A549 (cell line): ENCODE data around the gene BRD1. TPM values are rescaled to one million over a fixed set of nuclear protein-coding genes. Genes with fewer than 3 reads are reported as not detected.
A peak's percentile ranks its signal among the peaks of the same experiment; 100 is the strongest.

Experiments
- ATAC-seq, 2 experiments: fragments of 200-7000 bp in 1 of 2; fragments of >200 bp in 1 of 2; cut with Nextera tagmentation in 1 of 2; cut with Tn5 transposase in 1 of 2; 3 replicates each; pipeline versions ENCODE4 v1.8.0 to v1.9.1; 2018 to 2020; ENCODE audit warnings: mild to moderate bottlenecking in 1 of 2, moderate library complexity in 1 of 2
- CTCF ChIA-PET: fragments of 300-600 bp; sonication (Branson Sonifier 250); formaldehyde crosslinking; extraction: SDS; loops from one replicate; lab custom pipeline; 2021; ENCODE audit warnings: antibody characterized with exemption, inconsistent platforms; lab: Yijun Ruan, JAX
- POLR2A ChIA-PET: fragments of 350-600 bp; formaldehyde crosslinking; extraction: SDS; loops from one replicate; lab custom pipeline; 2021; ENCODE audit warnings: antibody characterized with exemption, inconsistent platforms; lab: Yijun Ruan, JAX
- DNase-seq, 2 experiments: peaks; one replicate each; pipeline versions ENCODE4 v3.0.0 to v3.0.0-alpha.2; 2011 to 2016; ENCODE audit warnings: low read depth in 1 of 2, low spot score in 1 of 2
- FAIRE-seq: peaks from 2 replicates; lab custom pipeline; 2011; peaks lifted over from hg19 to GRCh38; lab: Jason Lieb, UNC
- H3K27ac ChIP-seq, 2 experiments: fragments of >200 bp; sonication (Bioruptor Twin); formaldehyde crosslinking; 3 replicates each; pipeline ENCODE4 v1.5.1; 2016 to 2017
- H3K4me1 ChIP-seq: fragments of >200 bp; sonication (Bioruptor Twin); formaldehyde crosslinking; 3 replicates; pipeline ENCODE4 v1.6.1; 2016
- H3K4me2 ChIP-seq: fragments of >200 bp; sonication (Bioruptor Twin); formaldehyde crosslinking; 3 replicates; pipeline ENCODE4 v1.6.1; 2016
- H3K4me3 ChIP-seq: fragments of >200 bp; sonication (Bioruptor Twin); formaldehyde crosslinking; 3 replicates; pipeline ENCODE4 v1.5.1; 2016
- H3K9me3 ChIP-seq: fragments of >200 bp; sonication (Bioruptor Twin); formaldehyde crosslinking; 3 replicates; pipeline ENCODE4 v1.6.1; 2016
- ATOH8 ChIP-seq: fragments of 250-450 bp; sonication (Bioruptor Pico); IDR thresholded peaks from 2 replicates; pipeline ENCODE4 v1.5.0; 2020; ENCODE audit warnings: low read depth, mild to moderate bottlenecking, moderate library complexity
- CBX8 ChIP-seq: fragments of 200-600 bp; sonication (generic); IDR thresholded peaks from 2 replicates; pipeline ENCODE4 v1.6.1; 2016
- CHD2 ChIP-seq: fragments of 150-350 bp; IDR thresholded peaks from 2 replicates; pipeline ENCODE4 v1.6.1; 2014; ENCODE audit warnings: low read length; ENCODE audit not compliant: partially characterized antibody
- FOXS1 ChIP-seq: fragments of 250-450 bp; sonication (Bioruptor Pico); IDR thresholded peaks from 2 replicates; pipeline ENCODE4 v1.5.0; 2020; ENCODE audit warnings: mild to moderate bottlenecking, moderate library complexity
- HOXA7 ChIP-seq: fragments of 250-450 bp; sonication (Bioruptor Pico); IDR thresholded peaks from 2 replicates; pipeline ENCODE4 v1.5.0; 2020; ENCODE audit warnings: mild to moderate bottlenecking, moderate library complexity
- HOXB5 ChIP-seq: fragments of 250-450 bp; sonication (Bioruptor Pico); IDR thresholded peaks from 2 replicates; pipeline ENCODE4 v1.5.0; 2020; ENCODE audit warnings: mild to moderate bottlenecking, moderate library complexity
- KDM1A ChIP-seq: fragments of 200-600 bp; sonication (generic); IDR thresholded peaks from 2 replicates; pipeline ENCODE4 v1.6.1; 2016; ENCODE audit warnings: low read depth, mild to moderate bottlenecking
- MAFK ChIP-seq: fragments of 450-650 bp; IDR thresholded peaks from 2 replicates; pipeline ENCODE4 v1.6.1; 2014; ENCODE audit not compliant: partially characterized antibody
- NPAS2 ChIP-seq: fragments of 250-450 bp; sonication (Bioruptor Pico); IDR thresholded peaks from 2 replicates; pipeline ENCODE4 v1.8.0; 2022; ENCODE audit warnings: mild to moderate bottlenecking, moderate library complexity, borderline replicate concordance
- PHF8 ChIP-seq: fragments of 200-600 bp; sonication (generic); IDR thresholded peaks from 2 replicates; pipeline ENCODE4 v1.6.1; 2016; ENCODE audit warnings: low read depth, mild to moderate bottlenecking, antibody characterized with exemption, moderate library complexity, borderline replicate concordance
- POLR2A ChIP-seq: IDR thresholded peaks from 2 replicates; pipeline ENCODE4 v1.6.1; 2012; ENCODE audit warnings: mild to moderate bottlenecking, low read length
- REST ChIP-seq: fragments of 200-600 bp; sonication (generic); IDR thresholded peaks from 2 replicates; pipeline ENCODE4 v1.6.1; 2016; ENCODE audit warnings: antibody characterized with exemption, mild to moderate bottlenecking, moderate library complexity
- SMC3 ChIP-seq: fragments of >200 bp; sonication (Bioruptor Twin); formaldehyde crosslinking; IDR thresholded peaks from 3 replicates; pipeline ENCODE4 v1.6.1; 2018; ENCODE audit warnings: inconsistent platforms
- TP53 ChIP-seq: fragments of 250-450 bp; sonication (Bioruptor Pico); IDR thresholded peaks from 2 replicates; pipeline ENCODE4 v1.5.0; 2021; ENCODE audit warnings: mild to moderate bottlenecking, moderate library complexity
- ZSCAN20 ChIP-seq: fragments of 250-450 bp; sonication (Bioruptor Pico); IDR thresholded peaks from 2 replicates; pipeline ENCODE4 v1.8.0; 2022; ENCODE audit warnings: mild to moderate bottlenecking, moderate library complexity
- WGBS: methylation state at CpG from one replicate; pipeline ENCODE4 v1.1.6; 2017; ENCODE audit errors: missing lambda C conversion rate; 5-methylcytosine and 5-hydroxymethylcytosine counted together
- polyA minus RNA-seq: library from RNA; depleted of rRNA, polyadenylated mRNA; stranded (reverse); fragments of >200 nt; gene quantifications from 2 replicates; pipeline ENCODE4 v1.2.3, GENCODE V29; 2011; rRNA and poly(A)+ RNA removed
- polyA plus RNA-seq, 4 experiments: library from polyadenylated mRNA; depleted of rRNA in 3 of 4; stranded (reverse); fragments of >200 nt; fragmentation: RNase III in 1 of 4; extraction: RNeasy Plus Mini Kit Qiagen cat#74134 plus additional on column Dnase treatment in 1 of 4; gene quantifications; 2 replicates in 3 of 4; 3 replicates in 1 of 4; pipeline ENCODE4 v1.2.3, GENCODE V29; 2011 to 2017
- TF ChIP-seq, protein P1 (sequence below): fragments of 250-450 bp; sonication (Bioruptor Pico); IDR thresholded peaks from 2 replicates; pipeline ENCODE4 v1.5.0; 2021; ENCODE audit warnings: mild to moderate bottlenecking, moderate library complexity, borderline replicate concordance
- TF ChIP-seq, protein P2 (sequence below): fragments of >200 bp; sonication (Bioruptor Twin); formaldehyde crosslinking; IDR thresholded peaks from 2 replicates; pipeline ENCODE4 v1.6.1; 2016
- TF ChIP-seq, protein P3 (sequence below): IDR thresholded peaks from 2 replicates; pipeline ENCODE4 v1.6.1; 2012

The BRD1 gene
- polyA plus RNA-seq (2011; rRNA removed) (3.7 and 4.8 TPM in 2 replicates), polyA plus RNA-seq (2017; fragmentation: RNase III; extraction: RNeasy Plus Mini Kit Qiagen cat#74134 plus additional on column Dnase treatment) (11.4 to 11.7 TPM (median 11.5 TPM) in 3 replicates), polyA minus RNA-seq (3.4 and 5.5 TPM in 2 replicates)
- 7.0 and 7.1 TPM in 2 replicates for polyA plus RNA-seq (2012; cell fraction: cytosol; rRNA removed)
- 21.6 and 26.4 TPM in 2 replicates for polyA plus RNA-seq (2012; cell fraction: nucleus; rRNA removed)

GRCh38 chr22:49827853-49828598 is at the start of gene BRD1:
BRD1 (minus strand) TSS chr22:49827873; CDS start chr22:49824317, 3,556 bp downstream.
- ATAC-seq (peak; percentile 68 to 80), DNase-seq (peak in 1 of 2 experiments; percentile 51), FAIRE-seq (no peak)
- peak within 1 kb of the TSS; percentile 82 for H3K4me3 ChIP-seq
- TF ChIP-seq FOXS1 (CRISPR knock-in tag) (no peak), HOXB5 (CRISPR knock-in tag) (no peak), POLR2A (peak; percentile 54), PHF8 (peak; percentile 25; the same call in 1 of the 2 replicates)
- ChIA-PET POLR2A (no interaction called here), CTCF (interaction anchor here (0.6 kb wide), 1 partner anchor 19 kb away, joined by 4 read pairs; no protein-coding TSS in a partner anchor)
- no peaks in the 10 kb centered on the region for H3K9me3 ChIP-seq
- H3K4me2 ChIP-seq = peak within 1 kb of the TSS; percentile 98
- H3K4me1 ChIP-seq = peaks cover 18% of the 10 kb centered on the region
- peak within 1 kb of the TSS; percentile 91 to 100 for H3K27ac ChIP-seq
- no CpG with 5 or more reads among the region's 54 CpGs for WGBS

DNA sequence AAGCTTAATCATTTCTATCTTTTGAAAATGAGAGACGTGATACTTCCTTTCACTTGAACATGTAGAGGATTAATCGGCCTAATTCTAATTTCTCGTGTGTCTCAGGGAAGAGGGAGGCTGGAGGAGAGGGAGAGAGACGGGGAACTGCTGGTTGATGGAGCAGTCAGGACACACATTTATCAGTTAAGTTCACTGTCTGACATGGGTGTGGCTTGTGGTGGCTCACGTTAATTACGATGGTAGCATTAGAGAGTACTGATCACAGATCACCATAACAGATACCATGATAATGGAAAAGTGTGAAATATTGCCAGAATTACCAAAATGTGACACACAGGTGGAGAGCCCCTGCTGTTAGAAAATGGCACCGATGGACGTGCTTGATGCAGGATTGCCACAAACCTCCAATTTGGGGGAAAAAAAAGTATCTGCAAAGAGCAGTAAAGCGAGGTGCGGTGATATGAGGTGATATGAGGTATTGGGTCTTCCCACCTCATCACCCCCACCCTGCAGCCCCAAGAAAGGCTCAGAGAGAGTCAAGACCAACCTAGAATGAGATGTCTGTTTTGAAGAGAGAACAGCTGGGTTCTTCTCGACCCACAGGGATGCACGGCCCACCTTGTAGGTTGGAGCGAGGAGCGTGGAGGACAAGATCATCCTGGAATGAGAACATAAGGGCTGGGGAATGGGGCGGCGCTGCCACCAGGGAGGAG is 45.7 kb upstream of the BRD1 start:
- Histone ChIP-seq H3K9me3 (peaks cover 13% of the 10 kb centered on the region), H3K27ac (no peak overlapping the region), H3K4me3 (no peak overlapping the region), H3K4me2 (no peak overlapping the region), H3K4me1 (no peaks in the 10 kb centered on the region)
- ChIA-PET POLR2A (no interaction called here), CTCF (interaction anchor here (1.0 kb wide), 1 partner anchor 58 kb away, joined by 3 read pairs; no protein-coding TSS in a partner anchor)
- 91% methylated on average over 16 of the region's 16 CpGs for WGBS
- no peak for TF ChIP-seq ATOH8
- no peak for TF ChIP-seq TP53 (CRISPR knock-in tag)
- TF ChIP-seq CBX8 = no peak
- no peak for TF ChIP-seq KDM1A
- TF ChIP-seq, protein P1, sequence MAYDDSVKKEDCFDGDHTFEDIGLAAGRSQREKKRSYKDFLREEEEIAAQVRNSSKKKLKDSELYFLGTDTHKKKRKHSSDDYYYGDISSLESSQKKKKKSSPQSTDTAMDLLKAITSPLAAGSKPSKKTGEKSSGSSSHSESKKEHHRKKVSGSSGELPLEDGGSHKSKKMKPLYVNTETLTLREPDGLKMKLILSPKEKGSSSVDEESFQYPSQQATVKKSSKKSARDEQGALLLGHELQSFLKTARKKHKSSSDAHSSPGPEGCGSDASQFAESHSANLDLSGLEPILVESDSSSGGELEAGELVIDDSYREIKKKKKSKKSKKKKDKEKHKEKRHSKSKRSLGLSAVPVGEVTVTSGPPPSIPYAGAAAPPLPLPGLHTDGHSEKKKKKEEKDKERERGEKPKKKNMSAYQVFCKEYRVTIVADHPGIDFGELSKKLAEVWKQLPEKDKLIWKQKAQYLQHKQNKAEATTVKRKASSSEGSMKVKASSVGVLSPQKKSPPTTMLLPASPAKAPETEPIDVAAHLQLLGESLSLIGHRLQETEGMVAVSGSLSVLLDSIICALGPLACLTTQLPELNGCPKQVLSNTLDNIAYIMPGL (CRISPR knock-in tag) = no peak
- TF ChIP-seq CHD2 = no peak
- TF ChIP-seq MAFK = no peak
- no peak for TF ChIP-seq FOXS1 (CRISPR knock-in tag)
- no peak for TF ChIP-seq HOXB5 (CRISPR knock-in tag)
- TF ChIP-seq, protein P2, sequence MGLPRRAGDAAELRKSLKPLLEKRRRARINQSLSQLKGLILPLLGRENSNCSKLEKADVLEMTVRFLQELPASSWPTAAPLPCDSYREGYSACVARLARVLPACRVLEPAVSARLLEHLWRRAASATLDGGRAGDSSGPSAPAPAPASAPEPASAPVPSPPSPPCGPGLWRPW = no peak
- TF ChIP-seq, protein P3, sequence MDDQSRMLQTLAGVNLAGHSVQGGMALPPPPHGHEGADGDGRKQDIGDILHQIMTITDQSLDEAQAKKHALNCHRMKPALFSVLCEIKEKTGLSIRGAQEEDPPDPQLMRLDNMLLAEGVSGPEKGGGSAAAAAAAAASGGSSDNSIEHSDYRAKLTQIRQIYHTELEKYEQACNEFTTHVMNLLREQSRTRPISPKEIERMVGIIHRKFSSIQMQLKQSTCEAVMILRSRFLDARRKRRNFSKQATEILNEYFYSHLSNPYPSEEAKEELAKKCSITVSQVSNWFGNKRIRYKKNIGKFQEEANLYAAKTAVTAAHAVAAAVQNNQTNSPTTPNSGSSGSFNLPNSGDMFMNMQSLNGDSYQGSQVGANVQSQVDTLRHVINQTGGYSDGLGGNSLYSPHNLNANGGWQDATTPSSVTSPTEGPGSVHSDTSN = no peak
- no peak for TF ChIP-seq SMC3
- TF ChIP-seq ZSCAN20 = no peak
- ATAC-seq (no peak; a peak in 1 of 6 replicates), FAIRE-seq (no peak), DNase-seq (no peak)

DNA sequence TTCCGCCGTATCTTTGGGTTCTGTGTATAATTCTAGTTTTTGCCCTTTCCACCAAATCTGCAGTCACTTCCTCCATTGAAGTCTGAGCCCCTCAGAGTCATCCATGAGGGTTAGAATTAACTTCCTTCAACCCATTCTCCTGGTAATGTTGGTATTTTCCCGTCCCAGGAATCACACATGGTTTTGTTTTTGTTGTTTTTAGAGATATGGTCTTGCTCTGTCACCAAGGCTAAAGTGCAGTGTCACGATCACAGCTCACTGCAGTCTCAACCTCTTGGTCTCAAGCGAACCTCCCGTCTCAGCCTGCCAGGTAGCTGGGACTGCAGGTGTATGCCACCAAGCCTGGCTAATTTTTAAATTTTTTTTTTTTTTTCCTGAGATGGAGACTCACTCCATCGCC is 44.7 kb upstream of the BRD1 start:
- no peak for FAIRE-seq
- Histone ChIP-seq H3K27ac (no peak overlapping the region), H3K4me1 (no peaks in the 10 kb centered on the region), H3K9me3 (peaks cover 19% of the 10 kb centered on the region), H3K4me2 (no peak overlapping the region), H3K4me3 (no peak overlapping the region)
- DNase-seq = no peak
- TF ChIP-seq CHD2 = no peak
- no peak for TF ChIP-seq PHF8
- no peak for TF ChIP-seq REST
- no peak for TF ChIP-seq NPAS2
- no peak for TF ChIP-seq HOXA7 (CRISPR knock-in tag)
- 94% methylated on average over 7 of the region's 7 CpGs for WGBS
- ATAC-seq = no peak
- ChIA-PET POLR2A (no interaction called here), CTCF (interaction anchor here (1.0 kb wide), 1 partner anchor 59 kb away, joined by 3 read pairs; no protein-coding TSS in a partner anchor)
